IMR-90 (cell line): ENCODE results near the gene CYP3A4. TPM values are rescaled to one million over a fixed set of nuclear protein-coding genes. Genes with fewer than 3 reads are reported as not detected.
"Not testable (repeated sequence)": the region's sequence is repeated elsewhere in the genome, so short reads cannot be mapped to it uniquely, and the experiment has no call there.

ENCODE experiments used
- ATAC-seq: fragments of 200-7000 bp; cut with Tn5 transposase; 2 replicates; pipeline ENCODE4 v1.9.1; 2020; ENCODE audit warnings: low read depth, mild to moderate bottlenecking, moderate library complexity
- BruUV-seq: library from RNA; stranded (reverse); fragments of 400-500 nt; replicated peaks from 2 replicates; lab custom pipeline; 2021; lab: Mats Ljungman, UMichigan
- CTCF ChIA-PET: fragments of 300-600 bp; formaldehyde crosslinking; extraction: SDS; loops from one replicate; lab custom pipeline; 2021; ENCODE audit warnings: antibody characterized with exemption; lab: Yijun Ruan, JAX
- POLR2A ChIA-PET: fragments of 300-600 bp; sonication (Branson Sonifier 250); formaldehyde crosslinking; loops from one replicate; lab custom pipeline; 2022; ENCODE audit warnings: antibody characterized with exemption; ENCODE audit not compliant: unreplicated experiment; lab: Charles Lee
- DNase-seq: peaks from one replicate; pipeline ENCODE4 v3.0.0; 2013
- H2AFZ ChIP-seq: replicated peaks from 2 replicates; pipeline ENCODE3; 2013; ENCODE audit warnings: low read length, mild to moderate bottlenecking; ENCODE audit not compliant: poor library complexity
- H2AK5ac ChIP-seq: 2 replicates; pipeline ENCODE4 v1.6.1; 2013; ENCODE audit warnings: low read depth, low read length, inconsistent platforms
- H2AK9ac ChIP-seq: replicated peaks from 2 replicates; pipeline ENCODE3; 2013; ENCODE audit warnings: mild to moderate bottlenecking, low read depth, low read length, moderate library complexity; ENCODE audit not compliant: poor library complexity
- H2BK120ac ChIP-seq: 2 replicates; pipeline ENCODE4 v1.6.1; 2013; ENCODE audit warnings: low read depth, low read length, inconsistent platforms
- H2BK15ac ChIP-seq: 3 replicates; pipeline ENCODE4 v1.6.1; 2013; ENCODE audit warnings: low read depth, low read length, inconsistent platforms
- H2BK20ac ChIP-seq: 2 replicates; pipeline ENCODE4 v1.6.1; 2013; ENCODE audit warnings: low read depth, mild to moderate bottlenecking, inconsistent platforms, low read length, moderate library complexity
- H2BK5ac ChIP-seq: 2 replicates; pipeline ENCODE4 v1.6.1; 2013; ENCODE audit warnings: mild to moderate bottlenecking, low read depth, low read length, inconsistent platforms; ENCODE audit not compliant: poor library complexity, severe bottlenecking
- H3K14ac ChIP-seq: replicated peaks from 2 replicates; pipeline ENCODE4 v1.6.1; 2013; ENCODE audit warnings: low read depth, low read length, inconsistent platforms
- H3K18ac ChIP-seq: 2 replicates; pipeline ENCODE4 v1.6.1; 2013; ENCODE audit warnings: low read depth, low read length, control low read depth
- H3K23ac ChIP-seq: 2 replicates; pipeline ENCODE4 v1.6.1; 2013; ENCODE audit warnings: low read depth, low read length, inconsistent platforms
- H3K27ac ChIP-seq: 2 replicates; pipeline ENCODE4 v1.5.1; 2013; ENCODE audit warnings: mild to moderate bottlenecking, control low read depth, low read length; ENCODE audit not compliant: insufficient read depth
- H3K27me3 ChIP-seq: 2 replicates; pipeline ENCODE4 v1.6.1; 2013; ENCODE audit warnings: low read length; ENCODE audit not compliant: control insufficient read depth, insufficient read depth
- H3K36me3 ChIP-seq: 2 replicates; pipeline ENCODE4 v1.6.1; 2013; ENCODE audit warnings: low read length, mixed read lengths; ENCODE audit not compliant: control insufficient read depth, insufficient read depth
- H3K4ac ChIP-seq: 2 replicates; pipeline ENCODE4 v1.6.1; 2013; ENCODE audit warnings: low read depth, low read length, inconsistent platforms
- H3K4me1 ChIP-seq: 2 replicates; pipeline ENCODE4 v1.6.1; 2013; ENCODE audit warnings: low read length, mixed read lengths; ENCODE audit not compliant: control insufficient read depth, insufficient read depth
- H3K4me2 ChIP-seq: 2 replicates; pipeline ENCODE4 v1.6.1; 2013; ENCODE audit warnings: low read depth, mild to moderate bottlenecking, control low read depth, low read length, moderate library complexity
- H3K4me3 ChIP-seq: 2 replicates; pipeline ENCODE4 v1.5.1; 2013; ENCODE audit warnings: low read depth, mild to moderate bottlenecking, control low read depth, low read length, moderate library complexity; ENCODE audit not compliant: insufficient read depth
- H3K56ac ChIP-seq: 2 replicates; pipeline ENCODE4 v1.6.1; 2013; ENCODE audit warnings: low read length, inconsistent platforms; ENCODE audit not compliant: insufficient read depth; ENCODE audit errors: extremely low read depth
- H3K79me1 ChIP-seq, 2 experiments: 2 replicates each; pipeline ENCODE4 v1.6.1; 2013; ENCODE audit warnings: low read length in 2 of 2, inconsistent platforms in 1 of 2, low read depth in 1 of 2
- H3K9ac ChIP-seq: 2 replicates; pipeline ENCODE4 v1.6.1; 2013; ENCODE audit warnings: low read depth, low read length, control low read depth
- H3K9me1 ChIP-seq: 2 replicates; pipeline ENCODE4 v1.6.1; 2013; ENCODE audit warnings: low read length, inconsistent platforms; ENCODE audit not compliant: insufficient read depth
- H3K9me3 ChIP-seq: 2 replicates; pipeline ENCODE4 v1.6.1; 2013; ENCODE audit warnings: low read length; ENCODE audit not compliant: control insufficient read depth, insufficient read depth
- H4K20me1 ChIP-seq: 2 replicates; pipeline ENCODE4 v1.6.1; 2013; ENCODE audit warnings: low read length, inconsistent platforms; ENCODE audit not compliant: insufficient read depth
- H4K5ac ChIP-seq: 2 replicates; pipeline ENCODE4 v1.6.1; 2013; ENCODE audit warnings: mild to moderate bottlenecking, low read depth, low read length, control low read depth
- H4K8ac ChIP-seq, 2 experiments: 2 replicates each; pipeline ENCODE4 v1.6.1; 2013; ENCODE audit warnings: low read depth in 2 of 2, low read length in 2 of 2, control low read depth in 1 of 2, inconsistent platforms in 1 of 2
- H4K91ac ChIP-seq: 2 replicates; pipeline ENCODE4 v1.6.1; 2013; ENCODE audit warnings: low read depth, low read length, inconsistent platforms; ENCODE audit not compliant: insufficient read depth
- WGBS, 2 experiments: methylation state at CpG; one replicate each; pipeline versions ENCODE4 v1.1.5 to v1.1.7; 2013; ENCODE audit warnings: missing lambda C conversion rate in 2 of 2; ENCODE audit not compliant: insufficient read length in 1 of 2; ENCODE audit errors: extremely low coverage in 2 of 2; 5-methylcytosine and 5-hydroxymethylcytosine counted together
- dilution Hi-C: fragments of 300-500 bp; cut with HindIII; formaldehyde crosslinking; loops from one replicate; pipeline ENCODE4 v1.14.3; 2018; ENCODE audit warnings: low sequenced_read_pairs; ENCODE audit not compliant: unreplicated experiment
- in situ Hi-C: fragments of 300-500 bp; cut with MboI; formaldehyde crosslinking; loops from 3 replicates; pipeline ENCODE4 v1.14.3; 2019; ENCODE audit warnings: low sequenced_read_pairs, inconsistent platforms, mixed read lengths
- intact Hi-C: fragments of 100-400 bp; cut with micrococcal nuclease; formaldehyde crosslinking; loops from 2 replicates; pipeline ENCODE4 v1.10.0; 2022
- polyA plus RNA-seq, 3 experiments: library from polyadenylated mRNA; depleted of rRNA; stranded (reverse); fragments of >200 nt; gene quantifications; 2 replicates each; pipeline ENCODE4 v1.2.3, GENCODE V29; 2012; ENCODE audit warnings: low replicate concordance in 1 of 3
- total RNA-seq: library from RNA; depleted of rRNA; stranded (reverse); fragments of >200 nt; gene quantifications from 2 replicates; pipeline ENCODE4 v1.2.3, GENCODE V29; 2012

Gene CYP3A4
- total and polyA plus RNA-seq, 2 of the 4 experiments (the other 2 are of a cell fraction): not detected

DNA sequence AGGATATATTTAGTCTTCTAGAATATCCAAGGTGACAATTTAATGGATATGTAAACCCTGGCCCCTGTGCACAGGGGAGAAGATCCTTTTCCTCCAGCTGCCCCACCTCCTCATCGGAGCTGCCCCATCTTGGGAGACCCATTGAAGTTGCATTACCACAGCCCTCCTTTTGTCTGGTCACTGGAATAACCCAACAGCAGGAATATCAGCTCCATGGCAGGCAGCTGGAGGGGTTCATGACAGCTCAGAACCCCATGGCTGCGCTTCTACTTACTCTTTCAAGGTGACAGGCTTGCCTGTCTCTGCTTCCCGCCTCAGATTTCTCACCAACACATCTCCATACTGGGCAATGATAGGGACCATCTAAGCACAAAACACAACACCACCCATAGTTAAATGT lies 14.5 kb downstream of the CYP3A4 start:
- H3K9me3 ChIP-seq, CTCF ChIA-PET, in situ Hi-C loops, H4K91ac ChIP-seq, H3K9ac ChIP-seq, intact Hi-C loops, H3K4me3 ChIP-seq, H3K23ac ChIP-seq, H2BK5ac ChIP-seq, H3K4ac ChIP-seq, POLR2A ChIA-PET, H2BK120ac ChIP-seq, DNase-seq, H3K9me1 ChIP-seq, H3K56ac ChIP-seq, H4K20me1 ChIP-seq, H3K27ac ChIP-seq, dilution Hi-C loops, H3K14ac ChIP-seq, H2AK9ac ChIP-seq, H3K4me1 ChIP-seq, BruUV-seq, H3K79me1 ChIP-seq, H3K18ac ChIP-seq, H4K8ac ChIP-seq, H2AFZ ChIP-seq, H2BK20ac ChIP-seq, H2BK15ac ChIP-seq, H2AK5ac ChIP-seq, ATAC-seq, H4K5ac ChIP-seq, H3K27me3 ChIP-seq, H3K36me3 ChIP-seq, H3K4me2 ChIP-seq: not testable (repeated sequence)
- WGBS, 2 experiments: no CpG with 5 or more reads among the region's 3 CpGs
